ENCODE results near the gene SORL1.

The SORL1 gene

GRCh38 chr11:121649798-121650197 is 197.7 kb downstream of the SORL1 start:
- TF ChIP-seq EZH2 (IDR thresholded peaks at IDR 0.05; ENCODE audit: borderline replicate concordance, low read length) = no peak
- TF ChIP-seq, protein P1, sequence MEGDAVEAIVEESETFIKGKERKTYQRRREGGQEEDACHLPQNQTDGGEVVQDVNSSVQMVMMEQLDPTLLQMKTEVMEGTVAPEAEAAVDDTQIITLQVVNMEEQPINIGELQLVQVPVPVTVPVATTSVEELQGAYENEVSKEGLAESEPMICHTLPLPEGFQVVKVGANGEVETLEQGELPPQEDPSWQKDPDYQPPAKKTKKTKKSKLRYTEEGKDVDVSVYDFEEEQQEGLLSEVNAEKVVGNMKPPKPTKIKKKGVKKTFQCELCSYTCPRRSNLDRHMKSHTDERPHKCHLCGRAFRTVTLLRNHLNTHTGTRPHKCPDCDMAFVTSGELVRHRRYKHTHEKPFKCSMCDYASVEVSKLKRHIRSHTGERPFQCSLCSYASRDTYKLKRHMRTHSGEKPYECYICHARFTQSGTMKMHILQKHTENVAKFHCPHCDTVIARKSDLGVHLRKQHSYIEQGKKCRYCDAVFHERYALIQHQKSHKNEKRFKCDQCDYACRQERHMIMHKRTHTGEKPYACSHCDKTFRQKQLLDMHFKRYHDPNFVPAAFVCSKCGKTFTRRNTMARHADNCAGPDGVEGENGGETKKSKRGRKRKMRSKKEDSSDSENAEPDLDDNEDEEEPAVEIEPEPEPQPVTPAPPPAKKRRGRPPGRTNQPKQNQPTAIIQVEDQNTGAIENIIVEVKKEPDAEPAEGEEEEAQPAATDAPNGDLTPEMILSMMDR (IDR thresholded peaks at IDR 0.05; ENCODE audit: low read length) = no peak
- no peaks in the 10 kb centered on the region for H3K36me3 ChIP-seq (ENCODE audit: insufficient read depth, low read length)
- H4K20me1 ChIP-seq (ENCODE audit: insufficient read depth, low read length) = no peaks in the 10 kb centered on the region
- H2AFZ ChIP-seq (ENCODE audit: low read length) = no peak overlapping the region
- H3K9me3 ChIP-seq (ENCODE audit: low read length) = no peaks in the 10 kb centered on the region
- no peak overlapping the region for H3K27ac ChIP-seq (ENCODE audit: low read depth, low read length, poor library complexity, severe bottlenecking)
- no peaks in the 10 kb centered on the region for H3K79me2 ChIP-seq (ENCODE audit: insufficient read depth, low read length)
- H3K9me2 ChIP-seq (ENCODE audit: low read depth, low read length) = no peaks in the 10 kb centered on the region
- no peaks in the 10 kb centered on the region for H3K27me3 ChIP-seq (ENCODE audit: insufficient read depth, low read length)
- H3K4me3 ChIP-seq (ENCODE audit: low read depth, low read length, poor library complexity, severe bottlenecking) = no peak overlapping the region
- H3K4me2 ChIP-seq (ENCODE audit: low read length) = no peak overlapping the region
- H3F3A ChIP-seq (ENCODE audit: insufficient read depth, low read length) = no peaks in the 10 kb centered on the region
- no peaks in the 10 kb centered on the region for H3K4me1 ChIP-seq (ENCODE audit: insufficient read depth, low read length, severe bottlenecking)
- H3K9ac ChIP-seq (ENCODE audit: low read length) = no peak overlapping the region

GRCh38 chr11:121650351-121651256 is 198.5 kb downstream of the SORL1 start:
- no peak overlapping the region for H3K9ac ChIP-seq (ENCODE audit: low read length)
- no peaks in the 10 kb centered on the region for H3K9me3 ChIP-seq (ENCODE audit: low read length)
- TF ChIP-seq, protein P1 (IDR thresholded peaks at IDR 0.05; ENCODE audit: low read length) = no peak
- no peak for TF ChIP-seq EZH2 (IDR thresholded peaks at IDR 0.05; ENCODE audit: borderline replicate concordance, low read length)
- H2AFZ ChIP-seq (ENCODE audit: low read length) = no peak overlapping the region
- H3K4me3 ChIP-seq (ENCODE audit: low read depth, low read length, poor library complexity, severe bottlenecking) = no peak overlapping the region
- H3K4me1 ChIP-seq (ENCODE audit: insufficient read depth, low read length, severe bottlenecking) = peaks cover 4% of the 10 kb centered on the region
- H3F3A ChIP-seq (ENCODE audit: insufficient read depth, low read length) = no peaks in the 10 kb centered on the region
- H3K79me2 ChIP-seq (ENCODE audit: insufficient read depth, low read length) = no peaks in the 10 kb centered on the region
- H3K36me3 ChIP-seq (ENCODE audit: insufficient read depth, low read length) = no peaks in the 10 kb centered on the region
- H3K9me2 ChIP-seq (ENCODE audit: low read depth, low read length) = no peaks in the 10 kb centered on the region
- no peaks in the 10 kb centered on the region for H3K27me3 ChIP-seq (ENCODE audit: insufficient read depth, low read length)
- H3K27ac ChIP-seq (ENCODE audit: low read depth, low read length, poor library complexity, severe bottlenecking) = no peak overlapping the region
- no peak overlapping the region for H3K4me2 ChIP-seq (ENCODE audit: low read length)
- no peaks in the 10 kb centered on the region for H4K20me1 ChIP-seq (ENCODE audit: insufficient read depth, low read length)

- peaks cover 11% of the 10 kb centered on the region for H3K4me1 ChIP-seq (ENCODE audit: insufficient read depth, low read length, severe bottlenecking)
- no peaks in the 10 kb centered on the region for H3K9me3 ChIP-seq (ENCODE audit: low read length)
- H3F3A ChIP-seq (ENCODE audit: insufficient read depth, low read length) = no peaks in the 10 kb centered on the region
- no peaks in the 10 kb centered on the region for H3K27me3 ChIP-seq (ENCODE audit: insufficient read depth, low read length)
- H3K79me2 ChIP-seq (ENCODE audit: insufficient read depth, low read length) = no peaks in the 10 kb centered on the region
- H3K4me3 ChIP-seq (ENCODE audit: low read depth, low read length, poor library complexity, severe bottlenecking) = no peak overlapping the region
- TF ChIP-seq, protein P1 (IDR thresholded peaks at IDR 0.05; ENCODE audit: low read length) = no peak
- no peak for TF ChIP-seq EZH2 (IDR thresholded peaks at IDR 0.05; ENCODE audit: borderline replicate concordance, low read length)
- H2AFZ ChIP-seq (ENCODE audit: low read length) = no peak overlapping the region
- H3K27ac ChIP-seq (ENCODE audit: low read depth, low read length, poor library complexity, severe bottlenecking) = no peak overlapping the region
- H3K36me3 ChIP-seq (ENCODE audit: insufficient read depth, low read length) = no peaks in the 10 kb centered on the region
- no peak overlapping the region for H3K9ac ChIP-seq (ENCODE audit: low read length)
- no peak overlapping the region for H3K4me2 ChIP-seq (ENCODE audit: low read length)
- no peaks in the 10 kb centered on the region for H4K20me1 ChIP-seq (ENCODE audit: insufficient read depth, low read length)
- no peaks in the 10 kb centered on the region for H3K9me2 ChIP-seq (ENCODE audit: low read depth, low read length)
Observed at GRCh38 chr11:121651257-121651605, 199.1 kb downstream of the SORL1 start.
